GM12878 (cell line): ENCODE data around the gene MFN1. TPM values are rescaled to one million over a fixed set of nuclear protein-coding genes. Genes with fewer than 3 reads are reported as not detected.

Source experiments
- ATAC-seq: fragments of 200-7000 bp; cut with Tn5 transposase; 3 replicates; pipeline ENCODE4 v1.9.1; 2020; ENCODE audit warnings: mild to moderate bottlenecking, moderate library complexity
- BruUV-seq: library from RNA; stranded (reverse); fragments of 400-500 nt; replicated peaks from 2 replicates; lab custom pipeline; 2021; lab: Mats Ljungman, UMichigan
- CTCF ChIA-PET: fragments of 300-600 bp; sonication (Branson Sonifier 250); formaldehyde crosslinking; extraction: SDS; loops from one replicate; lab custom pipeline; 2021; ENCODE audit warnings: inconsistent platforms; lab: Yijun Ruan, JAX
- POLR2A ChIA-PET: fragments of 350-600 bp; formaldehyde crosslinking; extraction: SDS; loops from one replicate; lab custom pipeline; 2021; ENCODE audit warnings: inconsistent platforms; lab: Charles Lee
- RAD21 ChIA-PET: fragments of 300-600 bp; sonication (Branson Sonifier 250); formaldehyde crosslinking; loops from one replicate; lab custom pipeline; 2023; ENCODE audit warnings: antibody characterized with exemption; ENCODE audit not compliant: unreplicated experiment; lab: Charles Lee
- SMC1A ChIA-PET: fragments of 300-600 bp; sonication (Branson Sonifier 250); formaldehyde crosslinking; loops from one replicate; lab custom pipeline; 2023; ENCODE audit not compliant: unreplicated experiment, uncharacterized antibody; lab: Charles Lee
- DNase-seq: peaks from one replicate; pipeline ENCODE4 v3.0.0-alpha.2; 2011; ENCODE audit warnings: low read depth, low spot score
- FAIRE-seq: peaks from 3 replicates; lab custom pipeline; 2011; peaks lifted over from hg19 to GRCh38; lab: Jason Lieb, UNC
- H2AFZ ChIP-seq: 2 replicates; pipeline ENCODE4 v1.6.0; 2011; ENCODE audit warnings: low read depth, low read length, control low read depth; ENCODE audit not compliant: control insufficient read depth
- H3K27ac ChIP-seq: 2 replicates; pipeline ENCODE4 v1.5.1; 2011; ENCODE audit warnings: control low read depth; ENCODE audit not compliant: control insufficient read depth, insufficient read depth
- H3K27me3 ChIP-seq, 2 experiments: replicated peaks in 1 of 2; 2 replicates each; pipeline versions ENCODE4 v1.6.0 to v1.6.1; 2011; ENCODE audit warnings: low read length in 1 of 2; ENCODE audit not compliant: control insufficient read depth in 2 of 2, insufficient read depth in 2 of 2
- H3K36me3 ChIP-seq, 2 experiments: 2 replicates each; pipeline ENCODE4 v1.5.1; 2011; ENCODE audit warnings: low read length in 1 of 2; ENCODE audit not compliant: control insufficient read depth in 2 of 2, insufficient read depth in 2 of 2
- H3K4me1 ChIP-seq: 2 replicates; pipeline ENCODE4 v1.6.1; 2011; ENCODE audit warnings: mild to moderate bottlenecking, low read length, moderate library complexity, mixed read lengths; ENCODE audit not compliant: control insufficient read depth, insufficient read depth
- H3K4me2 ChIP-seq: 2 replicates; pipeline ENCODE4 v1.6.0; 2011; ENCODE audit warnings: control low read depth; ENCODE audit not compliant: control insufficient read depth, insufficient read depth
- H3K4me3 ChIP-seq: fragments of 200-600 bp; sonication (generic); 2 replicates; pipeline ENCODE4 v1.5.1; 2016
- H3K79me2 ChIP-seq: 2 replicates; pipeline ENCODE4 v1.6.0; 2011; ENCODE audit warnings: low read length; ENCODE audit not compliant: control insufficient read depth, insufficient read depth
- H3K9ac ChIP-seq: 2 replicates; pipeline ENCODE4 v1.8.0; 2011; ENCODE audit warnings: low read length, control low read depth, mixed read lengths; ENCODE audit not compliant: control insufficient read depth, insufficient read depth
- H3K9me3 ChIP-seq: replicated peaks from 3 replicates; pipeline ENCODE4 v1.5.1; 2011; ENCODE audit warnings: mild to moderate bottlenecking, low read length; ENCODE audit not compliant: control insufficient read depth, insufficient read depth
- H4K20me1 ChIP-seq: 2 replicates; pipeline ENCODE4 v1.6.0; 2011; ENCODE audit not compliant: control insufficient read depth, insufficient read depth
- BACH1 ChIP-seq: fragments of 450-650 bp; IDR thresholded peaks from 2 replicates; pipeline ENCODE4 v1.6.1; 2017; ENCODE audit warnings: mild to moderate bottlenecking, borderline replicate concordance
- CHD4 ChIP-seq: fragments of 200-600 bp; sonication (generic); IDR thresholded peaks from 2 replicates; pipeline ENCODE4 v1.6.1; 2016; ENCODE audit warnings: mild to moderate bottlenecking
- CREM ChIP-seq: IDR thresholded peaks from 2 replicates; pipeline ENCODE4 v1.6.1; 2014; ENCODE audit warnings: antibody characterized with exemption, low read depth
- ETV6 ChIP-seq, 2 experiments: fragments of 450-650 bp in 1 of 2; IDR thresholded peaks in 1 of 2; conservative IDR thresholded peaks in 1 of 2; 2 replicates each; pipeline ENCODE4 v1.6.1; 2014; ENCODE audit warnings: antibody characterized with exemption in 1 of 2, borderline replicate concordance in 1 of 2, low read depth in 1 of 2, mild to moderate bottlenecking in 1 of 2, moderate library complexity in 1 of 2
- HDAC2 ChIP-seq: fragments of 200-600 bp; sonication (generic); IDR thresholded peaks from 2 replicates; pipeline ENCODE4 v1.6.1; 2017
- JUNB ChIP-seq: IDR thresholded peaks from 2 replicates; pipeline ENCODE4 v1.6.1; 2016; ENCODE audit warnings: antibody characterized with exemption, mild to moderate bottlenecking
- JUND ChIP-seq: IDR thresholded peaks from 2 replicates; pipeline ENCODE4 v1.6.1; 2012; ENCODE audit warnings: low read depth, mild to moderate bottlenecking, low read length, improper control_type of control experiment, moderate library complexity
- PKNOX1 ChIP-seq: fragments of 450-650 bp; IDR thresholded peaks from 2 replicates; pipeline ENCODE4 v1.6.1; 2016; ENCODE audit warnings: mild to moderate bottlenecking
- RBBP5 ChIP-seq: fragments of 200-600 bp; sonication (generic); conservative IDR thresholded peaks from 2 replicates; pipeline ENCODE4 v1.6.1; 2016
- RELA ChIP-seq: fragments of 450-650 bp; IDR thresholded peaks from 2 replicates; pipeline ENCODE4 v1.8.0; 2014; ENCODE audit warnings: borderline replicate concordance; ENCODE audit not compliant: partially characterized antibody
- TCF3 ChIP-seq: IDR thresholded peaks from 2 replicates; pipeline ENCODE4 v1.6.1; 2012; ENCODE audit warnings: low read depth, mild to moderate bottlenecking, low read length, borderline replicate concordance; ENCODE audit not compliant: insufficient read depth
- ZBTB4 ChIP-seq: fragments of 450-650 bp; formaldehyde crosslinking; IDR thresholded peaks from 2 replicates; pipeline ENCODE4 v1.4.0; 2022; ENCODE audit warnings: mild to moderate bottlenecking, moderate library complexity
- ZNF207 ChIP-seq: fragments of 450-650 bp; IDR thresholded peaks from 2 replicates; pipeline ENCODE4 v1.6.1; 2014; ENCODE audit warnings: antibody characterized with exemption, mild to moderate bottlenecking, borderline replicate concordance
- WGBS: methylation state at CpG from one replicate; pipeline ENCODE4 v1.1.6; 2016; ENCODE audit warnings: low lambda C conversion rate; ENCODE audit not compliant: insufficient replicate concordance, insufficient coverage; ENCODE audit errors: missing lambda C conversion rate; 5-methylcytosine and 5-hydroxymethylcytosine counted together
- in situ Hi-C: fragments of 300-500 bp; cut with MboI; formaldehyde crosslinking; loops from 9 replicates; pipeline ENCODE4 v1.14.3; 2018; ENCODE audit warnings: mixed read lengths
- intact Hi-C: fragments of 100-400 bp; cut with micrococcal nuclease; formaldehyde crosslinking; loops from one replicate; pipeline ENCODE4 v1.14.2; 2022; ENCODE audit not compliant: unreplicated experiment
- polyA plus RNA-seq, 11 experiments: library from polyadenylated mRNA; depleted of rRNA in 4 of 11; unstranded in 6 of 11; stranded (reverse) in 5 of 11; fragments of >200 nt; fragmentation: Nextera tagmentation in 4 of 11; fragmentation: Illumina TruSeq in 1 of 11; extraction: Ambion mirVana in 4 of 11; extraction: Trizol in 1 of 11; gene quantifications; 1 replicate in 1 of 11; 2 replicates in 10 of 11; pipeline versions ENCODE4 v1.2.1 to v1.2.3, GENCODE V29; 2011 to 2016; ENCODE audit warnings: inconsistent platforms in 2 of 11, missing spikeins in 2 of 11, low read depth in 1 of 11
- total RNA-seq, 4 experiments: library from RNA; depleted of rRNA in 3 of 4; stranded (reverse); fragments of >200 nt in 3 of 4; fragmentation: Illumina TruSeq in 1 of 4; extraction: Trizol in 1 of 4; gene quantifications; 2 replicates each; pipeline versions ENCODE4 v1.2.1 to v1.2.3, GENCODE V29; 2013 to 2021
- TF ChIP-seq, protein P1 (sequence below): IDR thresholded peaks from 2 replicates; pipeline ENCODE4 v1.6.1; 2011; ENCODE audit warnings: borderline replicate concordance, low read depth, mild to moderate bottlenecking, moderate library complexity, low read length; ENCODE audit not compliant: insufficient read depth, poor library complexity, severe bottlenecking

The MFN1 gene
- total and polyA plus RNA-seq, 10 of the 15 experiments (the other 5 are each of a cell fraction or from before 2014, with no cell fraction given), result 14.4 to 120 (median 39.8) TPM

- CTCF ChIA-PET, result no interaction called here
- POLR2A ChIA-PET, result no interaction called here
- no peaks in the 10 kb centered on the region for H3K27me3 ChIP-seq
- no peak overlapping the region for H3K9ac ChIP-seq
- TF ChIP-seq CHD4 (no peak), PKNOX1 (no peak), TCF3 (no peak), CREM (no peak), RELA (no peak)
- H3K4me2 ChIP-seq, result no peak overlapping the region
- SMC1A ChIA-PET, result no interaction called here
- no peaks in the 10 kb centered on the region for H3K4me1 ChIP-seq
- no peaks in the 10 kb centered on the region for H3K9me3 ChIP-seq
- FAIRE-seq (no peak), DNase-seq (no peak), ATAC-seq (peak; percentile 70)
- H4K20me1 ChIP-seq, result no peaks in the 10 kb centered on the region
- no peaks in the 10 kb centered on the region for H3K79me2 ChIP-seq
- H3K27ac ChIP-seq, result no peak overlapping the region
- H3K4me3 ChIP-seq, result no peak overlapping the region
- in situ Hi-C loops (no loop called here), intact Hi-C loops (no loop called here)
- BruUV-seq, result no TSS peak
- 0 out of 4 replicates have a peak, but pooled peaks cover 0 to 6% of the 10 kb centered on the region in 2 experiments for H3K36me3 ChIP-seq
- H2AFZ ChIP-seq, result no peak overlapping the region
- RAD21 ChIA-PET, result no interaction called here
Measured at GRCh38 chr3:179410999-179411398, 63.5 kb downstream of the MFN1 start.

DNA sequence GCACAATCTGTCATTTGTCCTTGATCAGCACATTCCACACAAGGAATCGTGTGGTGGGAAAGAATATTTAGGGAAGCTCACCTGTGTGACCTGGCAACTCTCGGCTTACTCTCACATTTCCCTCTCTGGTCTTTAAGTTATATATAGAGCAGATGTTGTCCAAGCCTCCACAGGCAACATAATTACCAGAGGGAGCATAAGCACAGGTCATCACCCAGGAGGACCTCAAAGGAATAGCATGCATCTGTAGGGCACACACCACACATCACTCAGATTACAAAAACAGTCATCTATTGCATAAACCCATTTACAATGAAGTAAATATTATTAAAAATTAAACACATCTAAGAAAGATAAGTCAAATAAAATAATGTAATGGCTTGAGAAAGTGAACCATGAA is 67.3 kb downstream of the MFN1 start:
- peaks cover 0 to 6% of the 10 kb centered on the region in 2 experiments; a peak in 1 of 4 replicates for H3K36me3 ChIP-seq
- in situ Hi-C loops (no loop called here), intact Hi-C loops (no loop called here)
- no peak overlapping the region for H3K9ac ChIP-seq
- no peaks in the 10 kb centered on the region for H3K27me3 ChIP-seq
- no peak overlapping the region for H3K4me3 ChIP-seq
- ChIA-PET POLR2A (no interaction called here), SMC1A (no interaction called here), CTCF (no interaction called here), RAD21 (no interaction called here)
- no peak overlapping the region for H3K4me2 ChIP-seq
- FAIRE-seq (no peak), ATAC-seq (no peak), DNase-seq (no peak)
- no peaks in the 10 kb centered on the region for H3K79me2 ChIP-seq
- H4K20me1 ChIP-seq, result no peaks in the 10 kb centered on the region
- H3K9me3 ChIP-seq, result no peaks in the 10 kb centered on the region
- no peak overlapping the region for H2AFZ ChIP-seq
- no peaks in the 10 kb centered on the region for H3K4me1 ChIP-seq
- BruUV-seq, result no TSS peak
- H3K27ac ChIP-seq, result no peak overlapping the region
- WGBS, result 97% methylated on average over 2 of the region's 2 CpGs
- TF ChIP-seq RBBP5, result no peak
- TF ChIP-seq, protein P1, sequence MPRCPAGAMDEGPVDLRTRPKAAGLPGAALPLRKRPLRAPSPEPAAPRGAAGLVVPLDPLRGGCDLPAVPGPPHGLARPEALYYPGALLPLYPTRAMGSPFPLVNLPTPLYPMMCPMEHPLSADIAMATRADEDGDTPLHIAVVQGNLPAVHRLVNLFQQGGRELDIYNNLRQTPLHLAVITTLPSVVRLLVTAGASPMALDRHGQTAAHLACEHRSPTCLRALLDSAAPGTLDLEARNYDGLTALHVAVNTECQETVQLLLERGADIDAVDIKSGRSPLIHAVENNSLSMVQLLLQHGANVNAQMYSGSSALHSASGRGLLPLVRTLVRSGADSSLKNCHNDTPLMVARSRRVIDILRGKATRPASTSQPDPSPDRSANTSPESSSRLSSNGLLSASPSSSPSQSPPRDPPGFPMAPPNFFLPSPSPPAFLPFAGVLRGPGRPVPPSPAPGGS, result no peak
- TF ChIP-seq JUND, result no peak
- TF ChIP-seq ETV6 (conservative IDR thresholded peaks at IDR 0.05 in 1 of 2, IDR thresholded peaks at IDR 0.05 in 1 of 2; ENCODE audit: borderline replicate concordance in 1 of 2, low read depth in 1 of 2), result no peak
- TF ChIP-seq JUNB, result no peak
- TF ChIP-seq ZNF207, result no peak
- no peak for TF ChIP-seq ZBTB4 (CRISPR knock-in tag)
- TF ChIP-seq BACH1, result no peak
- TF ChIP-seq HDAC2, result no peak
